Stomach smooth muscle (tissue), 2 donors: ENCODE measurements around the gene IFITM10.

Experiments
- H3K27ac ChIP-seq: one replicate; pipeline ENCODE4 v1.7.0; 2013; ENCODE audit warnings: mild to moderate bottlenecking, low read length, inconsistent platforms
- H3K27me3 ChIP-seq, 2 donors: one replicate each; pipeline ENCODE4 v1.7.0; 2013; ENCODE audit warnings: low read length in 2 of 2; ENCODE audit not compliant: insufficient read depth in 2 of 2, control insufficient read depth in 1 of 2
- H3K36me3 ChIP-seq, 2 donors: one replicate each; pipeline ENCODE4 v1.7.0; 2013; ENCODE audit warnings: low read length in 2 of 2; ENCODE audit not compliant: control insufficient read depth in 2 of 2, insufficient read depth in 2 of 2
- H3K4me1 ChIP-seq: one replicate; pipeline ENCODE4 v1.7.0; 2013; ENCODE audit warnings: low read length; ENCODE audit not compliant: control insufficient read depth, insufficient read depth
- H3K4me3 ChIP-seq, 2 donors: one replicate each; pipeline ENCODE4 v1.7.0; 2013; ENCODE audit warnings: low read length in 2 of 2
- H3K9ac ChIP-seq, 2 donors: one replicate each; pipeline ENCODE4 v1.7.0; 2013; ENCODE audit warnings: low read length in 2 of 2, mild to moderate bottlenecking in 1 of 2
- H3K9me3 ChIP-seq, 2 donors: one replicate each; pipeline ENCODE4 v1.7.0; 2013; ENCODE audit warnings: low read length in 2 of 2; ENCODE audit not compliant: control insufficient read depth in 2 of 2
- donor health status: healthy.
- donor health status: Pancreatic carcinoma.

The IFITM10 gene

DNA sequence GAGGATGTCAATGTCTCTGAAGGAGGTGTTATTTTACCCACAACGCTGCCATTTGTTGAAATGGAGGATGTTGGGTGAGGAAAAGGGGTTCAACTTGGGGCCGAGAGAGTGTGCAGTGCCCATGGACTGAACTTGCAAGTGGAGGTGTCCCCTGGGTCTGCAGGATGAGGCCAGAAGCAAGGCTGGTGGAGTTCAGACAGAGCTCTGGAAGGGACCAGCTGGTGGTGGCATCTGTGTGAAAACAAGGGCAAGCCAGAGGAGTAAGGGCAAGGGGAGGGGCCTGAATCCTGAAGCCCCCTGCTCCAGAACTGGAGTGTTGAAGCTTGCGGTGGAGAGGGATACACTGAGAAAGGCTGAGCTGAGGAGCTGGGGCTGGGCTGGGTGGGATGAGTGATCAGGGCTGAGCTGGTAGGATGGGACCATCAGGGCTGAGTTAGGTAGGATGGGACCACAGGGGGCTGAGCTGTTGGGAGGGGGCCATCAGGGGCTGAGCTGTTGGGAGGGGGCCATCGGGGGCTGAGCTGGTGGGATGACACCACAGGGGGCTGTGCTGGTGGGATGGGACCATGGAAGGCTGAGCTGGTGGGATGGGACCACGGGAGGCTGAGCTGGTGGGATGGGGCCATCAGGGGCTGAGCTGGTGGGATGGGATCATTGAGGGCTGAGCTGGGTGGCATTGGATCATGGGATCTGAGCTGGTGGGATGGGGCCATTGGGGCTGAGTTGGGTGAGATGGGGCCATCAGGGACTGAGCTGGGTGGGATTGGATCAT lies 26.7 kb upstream of the IFITM10 start:
- Histone ChIP-seq H3K27me3 (peaks cover 0 to 2% of the 10 kb centered on the region in 2 donors), H3K4me3 (no peak overlapping the region), H3K9ac (no peak overlapping the region), H3K27ac (no peak overlapping the region), H3K4me1 (peaks cover 5% of the 10 kb centered on the region), H3K36me3 (no peaks in the 10 kb centered on the region), H3K9me3 (no peaks in the 10 kb centered on the region)

DNA sequence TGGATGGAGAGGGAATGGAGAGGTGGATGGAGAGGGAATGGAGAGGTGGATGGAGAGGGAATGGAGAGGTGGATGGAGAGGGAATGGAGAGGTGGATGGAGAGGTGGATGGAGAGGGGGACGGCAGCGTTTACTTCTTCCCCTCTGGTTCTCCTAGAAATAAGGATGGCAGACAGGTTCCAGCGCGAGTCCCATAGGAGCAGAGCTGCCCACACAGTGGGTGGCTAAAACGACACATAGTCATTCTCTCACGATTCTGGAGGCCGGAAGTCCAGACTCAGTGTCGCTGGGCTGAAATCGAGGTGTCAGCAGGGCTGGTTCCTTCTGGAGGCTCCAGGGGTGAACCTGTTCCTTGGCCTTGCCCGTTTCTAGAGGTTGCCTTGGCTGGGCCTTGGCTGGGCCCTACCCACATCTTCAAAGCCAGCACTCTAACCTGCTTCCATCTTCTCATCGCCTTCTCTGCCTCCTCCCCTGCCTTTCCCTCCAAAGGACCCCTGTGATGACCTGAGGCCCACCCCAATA lies 26.0 kb upstream of the IFITM10 start:
- peaks cover 0 to 2% of the 10 kb centered on the region in 2 donors for H3K27me3 ChIP-seq

DNA sequence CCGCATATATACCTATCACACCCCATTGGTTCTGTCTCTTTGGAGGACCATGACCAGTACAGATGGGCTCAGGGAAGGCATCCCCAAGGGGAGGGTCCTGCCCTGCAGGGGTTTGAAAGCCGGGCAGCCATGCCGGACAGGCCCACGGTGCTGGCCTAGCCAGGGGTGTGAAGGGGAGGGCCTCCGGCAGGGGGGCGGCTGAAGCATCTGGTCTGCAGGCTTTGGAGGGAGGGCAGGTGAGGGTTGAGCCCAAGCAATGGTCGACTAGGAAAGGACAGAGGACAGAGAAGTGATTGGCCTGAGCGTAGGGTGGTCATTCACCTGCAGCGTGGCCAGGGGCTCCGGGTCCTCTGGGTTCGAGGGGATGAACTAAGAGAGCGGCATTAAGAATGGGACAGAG lies 24.5 kb upstream of the IFITM10 start:
- Histone ChIP-seq H3K4me1 (peaks cover 5% of the 10 kb centered on the region), H3K36me3 (no peaks in the 10 kb centered on the region), H3K4me3 (no peak overlapping the region), H3K27ac (no peak overlapping the region), H3K27me3 (peaks cover 0 to 2% of the 10 kb centered on the region in 2 donors), H3K9me3 (no peaks in the 10 kb centered on the region), H3K9ac (no peak overlapping the region)

More for the DNA sequence above, 26.0 kb upstream of the IFITM10 start:
- Histone ChIP-seq H3K9ac (no peak overlapping the region), H3K36me3 (no peaks in the 10 kb centered on the region), H3K4me3 (no peak overlapping the region), H3K4me1 (peaks cover 5% of the 10 kb centered on the region), H3K27ac (no peak overlapping the region), H3K9me3 (no peaks in the 10 kb centered on the region)

DNA sequence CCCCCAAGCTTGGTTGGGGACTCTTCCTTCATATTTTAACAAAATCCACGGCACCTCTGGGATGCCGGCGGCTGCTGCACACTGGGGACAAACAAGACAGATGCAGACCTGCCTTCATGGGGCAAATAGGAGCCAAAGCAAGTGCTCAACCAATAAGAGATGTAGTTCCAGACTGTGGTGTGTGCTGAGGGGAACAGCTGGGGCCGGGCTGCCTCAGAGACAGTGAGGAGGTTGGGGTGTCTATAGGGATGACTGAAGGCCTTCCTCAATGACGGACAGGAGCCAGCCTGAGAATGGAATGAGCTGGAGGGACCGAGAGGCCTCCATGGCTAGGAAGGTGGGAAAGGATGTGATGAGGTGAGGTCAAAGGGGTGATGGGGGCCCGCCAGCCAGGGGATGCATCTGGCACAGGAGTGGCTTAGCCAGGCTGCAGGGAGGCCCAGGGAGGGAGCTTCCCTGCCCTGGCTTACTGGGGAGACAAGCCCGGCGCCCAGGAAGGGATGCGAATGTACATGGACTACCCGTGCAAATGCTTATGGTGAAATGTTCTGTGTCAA lies 23.7 kb upstream of the IFITM10 start:
- peaks cover 0 to 2% of the 10 kb centered on the region in 2 donors for H3K27me3 ChIP-seq
- H3K4me3 ChIP-seq, result no peak overlapping the region
- H3K9me3 ChIP-seq, result no peaks in the 10 kb centered on the region
- H3K27ac ChIP-seq, result no peak overlapping the region
- H3K4me1 ChIP-seq, result peaks cover 5% of the 10 kb centered on the region
- H3K9ac ChIP-seq, result no peak overlapping the region
- H3K36me3 ChIP-seq, result no peaks in the 10 kb centered on the region

DNA sequence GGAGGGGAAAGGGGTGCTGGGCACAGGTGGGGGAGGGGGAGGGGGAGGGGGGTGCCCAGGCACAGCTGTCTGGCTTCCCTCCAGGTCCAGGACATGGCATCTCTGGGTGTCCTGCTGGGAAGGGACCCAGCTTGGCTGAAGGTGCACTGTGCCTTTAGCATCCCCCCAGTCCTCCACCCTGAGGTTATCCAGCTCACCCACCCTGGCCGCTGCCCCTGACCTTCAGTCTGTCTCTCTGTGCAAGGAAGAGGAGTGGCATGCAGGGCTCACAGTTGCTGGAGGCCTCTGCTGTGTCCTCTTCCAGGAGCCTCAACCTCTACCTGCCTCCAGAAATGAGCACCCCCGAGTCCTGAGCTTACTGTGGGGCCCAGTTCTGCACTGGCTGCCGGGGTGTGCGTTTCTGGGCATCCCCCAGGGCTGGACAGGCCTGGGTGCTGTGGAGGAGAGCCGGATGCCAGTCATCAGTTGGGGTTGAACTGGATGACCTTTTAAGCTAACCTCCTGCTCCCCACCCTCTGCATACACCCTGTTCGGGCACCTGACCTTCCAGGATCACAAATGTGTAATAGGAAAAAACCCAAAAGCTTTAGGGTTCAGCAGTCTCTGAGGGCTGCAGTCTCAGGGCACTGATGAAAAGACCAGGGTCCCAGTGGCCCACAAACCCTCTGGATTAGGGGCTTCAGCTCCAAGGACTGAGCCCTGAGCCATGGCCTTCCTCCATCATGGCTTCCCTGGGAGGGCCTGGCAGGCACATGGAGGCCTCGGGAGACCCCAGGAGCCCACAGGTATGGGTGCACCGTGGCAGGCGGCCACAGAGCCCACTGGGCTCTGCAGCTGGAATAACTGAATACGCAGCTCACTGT lies 23.0 kb upstream of the IFITM10 start:
- H3K4me1 ChIP-seq, result peaks cover 5% of the 10 kb centered on the region
- no peak overlapping the region for H3K4me3 ChIP-seq
- no peak overlapping the region for H3K9ac ChIP-seq
- H3K36me3 ChIP-seq, result no peaks in the 10 kb centered on the region
- H3K27ac ChIP-seq, result no peak overlapping the region
- H3K9me3 ChIP-seq, result no peaks in the 10 kb centered on the region
- H3K27me3 ChIP-seq, result peaks cover 0 to 1% of the 10 kb centered on the region in 2 donors

DNA sequence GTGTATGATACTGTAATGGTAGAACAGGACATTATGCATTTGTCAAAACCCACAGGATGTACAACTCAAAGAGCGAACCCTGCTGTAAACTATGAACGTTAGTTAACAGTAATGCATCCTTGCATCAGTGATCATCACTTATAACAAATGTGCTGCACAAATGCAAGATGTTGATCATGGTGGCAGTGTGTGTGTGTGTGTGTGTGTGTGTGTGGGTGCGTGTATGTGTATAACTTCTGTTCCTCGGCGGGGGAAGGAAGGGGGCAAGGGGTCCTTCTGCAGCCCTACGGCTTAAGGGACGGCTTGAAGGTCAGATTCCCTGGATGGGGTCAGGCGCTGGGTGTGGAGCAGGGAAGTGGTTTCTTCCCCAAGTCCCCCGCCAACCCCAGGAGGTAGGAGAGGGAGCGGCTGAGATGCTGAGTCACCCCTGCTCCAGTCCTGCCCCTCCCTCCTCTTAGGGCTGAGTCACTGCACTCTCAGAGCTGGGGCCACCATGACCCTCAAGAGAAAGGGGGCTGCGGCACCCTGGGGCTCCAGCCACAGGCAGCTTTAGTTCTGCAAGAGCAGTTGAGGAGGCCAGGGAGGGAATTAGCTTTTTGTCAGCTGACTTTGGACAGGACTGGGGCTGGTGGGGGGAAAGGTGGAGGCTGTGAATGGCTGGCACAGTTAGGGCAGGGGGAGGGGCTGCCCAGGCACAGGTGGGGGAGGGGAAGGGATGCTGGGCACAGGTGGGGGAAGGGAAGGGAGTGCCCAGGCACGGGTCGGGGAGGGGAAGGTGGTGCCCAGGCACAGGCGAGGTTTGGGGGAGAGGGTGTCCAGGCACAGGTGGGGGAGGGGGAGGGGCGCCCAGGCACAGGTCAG lies 22.1 kb upstream of the IFITM10 start:
- no peaks in the 10 kb centered on the region for H3K27me3 ChIP-seq
- no peak overlapping the region for H3K27ac ChIP-seq
- no peaks in the 10 kb centered on the region for H3K36me3 ChIP-seq
- no peaks in the 10 kb centered on the region for H3K9me3 ChIP-seq
- peaks cover 5% of the 10 kb centered on the region for H3K4me1 ChIP-seq
- peak overlapping the region in 1 of 2 donors; percentile 21 for H3K9ac ChIP-seq
- H3K4me3 ChIP-seq, result peak overlapping the region; percentile 52 to 55

DNA sequence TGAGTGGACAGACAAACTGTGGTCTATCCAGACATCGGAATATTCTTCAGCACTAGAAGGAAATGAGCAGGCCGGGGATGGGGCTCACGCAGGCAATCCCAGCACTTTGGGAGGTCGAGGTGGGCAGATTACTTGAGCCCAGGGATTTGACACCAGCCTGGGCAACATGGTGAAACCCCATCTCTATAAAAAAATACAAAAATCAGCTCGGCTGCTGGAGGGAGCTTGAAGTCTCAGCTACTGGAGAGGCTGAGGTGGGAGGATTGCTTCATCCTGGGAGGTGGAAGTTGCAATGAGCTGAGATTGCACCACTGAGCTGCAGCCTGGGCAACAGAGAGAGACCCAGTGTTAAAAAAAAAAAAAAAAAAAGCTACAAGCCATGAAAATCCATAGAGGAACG lies 21.3 kb upstream of the IFITM10 start:
- Histone ChIP-seq H3K36me3 (no peaks in the 10 kb centered on the region), H3K4me3 (no peak overlapping the region), H3K4me1 (peaks cover 5% of the 10 kb centered on the region), H3K27me3 (no peaks in the 10 kb centered on the region), H3K27ac (no peak overlapping the region), H3K9me3 (no peaks in the 10 kb centered on the region), H3K9ac (no peak overlapping the region)

DNA sequence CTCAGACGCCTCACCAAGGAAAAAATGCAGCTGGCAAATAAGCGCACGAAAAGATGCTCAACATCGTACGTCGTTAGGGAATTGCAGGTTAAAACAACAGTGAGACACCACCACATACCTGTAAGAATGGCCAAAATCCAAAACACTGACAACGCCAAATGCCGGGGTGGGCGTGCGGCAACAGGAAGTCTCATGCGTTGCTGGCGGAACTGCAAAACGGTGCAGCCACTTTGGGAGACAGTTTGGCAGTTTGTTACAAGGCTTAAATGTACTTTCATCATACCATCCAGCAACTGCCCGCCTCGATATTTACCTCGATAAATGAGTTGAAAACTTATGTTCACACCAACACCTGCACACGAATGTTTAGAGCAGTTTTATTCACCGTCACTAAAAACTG lies 20.9 kb upstream of the IFITM10 start:
- H3K4me1 ChIP-seq, result peaks cover 5% of the 10 kb centered on the region

DNA sequence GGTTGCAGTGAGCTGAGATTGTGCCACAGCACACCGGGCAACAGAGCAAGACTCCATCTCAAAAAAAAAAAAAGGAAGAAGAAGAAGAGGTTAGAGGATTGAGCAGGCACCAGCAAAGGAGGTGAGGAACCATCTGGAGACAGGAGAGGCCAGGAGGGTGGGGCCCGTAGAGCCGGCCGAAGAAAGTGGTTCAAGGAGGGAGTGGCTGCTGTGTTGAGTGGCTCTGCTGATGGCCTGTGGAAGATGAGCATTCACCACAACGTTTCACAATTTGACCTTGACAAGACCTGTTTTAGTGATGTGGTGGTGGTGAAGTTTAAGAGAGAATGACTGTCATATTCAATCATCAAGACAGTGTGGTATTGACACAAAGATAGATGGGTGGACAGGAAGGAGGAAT lies 20.1 kb upstream of the IFITM10 start:
- Histone ChIP-seq H3K4me1 (peaks cover 5% of the 10 kb centered on the region), H3K9me3 (no peaks in the 10 kb centered on the region), H3K27ac (no peak overlapping the region), H3K9ac (no peak overlapping the region), H3K4me3 (no peak overlapping the region), H3K27me3 (no peaks in the 10 kb centered on the region), H3K36me3 (no peaks in the 10 kb centered on the region)

More for the DNA sequence above, 20.9 kb upstream of the IFITM10 start:
- Histone ChIP-seq H3K27me3 (no peaks in the 10 kb centered on the region), H3K9me3 (no peaks in the 10 kb centered on the region), H3K4me3 (no peak overlapping the region), H3K27ac (no peak overlapping the region), H3K36me3 (no peaks in the 10 kb centered on the region), H3K9ac (no peak overlapping the region)

DNA sequence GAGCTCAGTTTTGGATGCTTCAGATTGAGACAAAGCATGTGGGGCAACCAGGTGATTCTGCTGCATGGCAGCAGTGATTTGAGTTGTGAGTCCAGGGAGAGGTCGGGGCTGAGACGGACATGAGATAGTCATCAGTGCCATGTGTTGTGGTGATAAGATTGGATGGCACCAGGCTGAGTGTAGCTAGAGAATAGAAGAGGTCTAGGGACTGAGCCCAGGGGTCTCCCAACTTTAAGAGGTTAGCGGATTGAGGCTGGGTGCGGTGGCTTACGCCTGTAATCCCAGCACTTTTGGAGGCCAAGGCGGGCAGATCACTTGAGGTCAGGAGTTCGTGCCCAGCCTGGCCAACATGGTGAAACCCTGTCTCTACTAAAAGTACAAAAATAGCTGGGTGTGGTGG lies 19.7 kb upstream of the IFITM10 start:
- peaks cover 5% of the 10 kb centered on the region for H3K4me1 ChIP-seq
- no peak overlapping the region for H3K4me3 ChIP-seq
- H3K27ac ChIP-seq, result no peak overlapping the region
- no peaks in the 10 kb centered on the region for H3K9me3 ChIP-seq
- no peaks in the 10 kb centered on the region for H3K27me3 ChIP-seq
- no peaks in the 10 kb centered on the region for H3K36me3 ChIP-seq
- H3K9ac ChIP-seq, result no peak overlapping the region
